ENCODE results near the gene AARS2.

Gene AARS2

GRCh38 chr6:44300292-44300823, 12.8 kb downstream of the AARS2 start:
- H3K4me3 ChIP-seq (ENCODE audit: low read depth, low read length) = no peak overlapping the region
- no peak for TF ChIP-seq CTCF (conservative IDR thresholded peaks at IDR 0.05; ENCODE audit: low read depth, low read length)
- no peak for DNase-seq (ENCODE audit: low read depth)

GRCh38 chr6:44298864-44299263, 14.3 kb downstream of the AARS2 start:
- no peak overlapping the region for H3K4me3 ChIP-seq (ENCODE audit: low read depth, low read length)
- DNase-seq (ENCODE audit: low read depth) = no peak
- no peak for TF ChIP-seq CTCF (conservative IDR thresholded peaks at IDR 0.05; ENCODE audit: low read depth, low read length)

- H3K4me3 ChIP-seq (ENCODE audit: low read depth, low read length) = no peak overlapping the region
- TF ChIP-seq CTCF (conservative IDR thresholded peaks at IDR 0.05; ENCODE audit: low read depth, low read length) = no peak
- DNase-seq (ENCODE audit: low read depth) = peak; percentile 5
Measured at GRCh38 chr6:44298055-44298803, 14.9 kb downstream of the AARS2 start.

GRCh38 chr6:44297063-44298038, 15.8 kb downstream of the AARS2 start:
- TF ChIP-seq CTCF (conservative IDR thresholded peaks at IDR 0.05; ENCODE audit: low read depth, low read length) = no peak
- DNase-seq (ENCODE audit: low read depth) = peak; percentile 39
- H3K4me3 ChIP-seq (ENCODE audit: low read depth, low read length) = peak overlapping the region; percentile 49

- H3K4me3 ChIP-seq (ENCODE audit: low read depth, low read length) = no peak overlapping the region
- no peak for TF ChIP-seq CTCF (conservative IDR thresholded peaks at IDR 0.05; ENCODE audit: low read depth, low read length)
- DNase-seq (ENCODE audit: low read depth) = no peak
Measured at GRCh38 chr6:44294832-44295791, 18.0 kb downstream of the AARS2 start.

GRCh38 chr6:44292661-44293365, 20.3 kb downstream of the AARS2 start:
- no peak for DNase-seq (ENCODE audit: low read depth)
- TF ChIP-seq CTCF (conservative IDR thresholded peaks at IDR 0.05; ENCODE audit: low read depth, low read length) = no peak
- no peak overlapping the region for H3K4me3 ChIP-seq (ENCODE audit: low read depth, low read length)

All from choroid plexus epithelial cell (primary cell).